Prostate gland (tissue), 2 donors: Measurements from ENCODE around the gene GPATCH2L.

Experiments
- POLR2A ChIP-seq: fragments of 450-650 bp; IDR thresholded peaks from one replicate; pipeline ENCODE4 v1.6.1; 2016; ENCODE audit warnings: antibody characterized with exemption, mild to moderate bottlenecking
- POLR2AphosphoS5 ChIP-seq: sonication (generic); formaldehyde crosslinking; IDR thresholded peaks from one replicate; pipeline ENCODE4 v1.6.1; 2017; ENCODE audit warnings: antibody characterized with exemption
- TF ChIP-seq, protein P1 (sequence below), 4 experiments: fragments of 200-600 bp in 2 of 4; fragments of 450-650 bp in 2 of 4; sonication (generic) in 2 of 4; IDR thresholded peaks; 1 replicate in 3 of 4; 2 replicates in 1 of 4; pipeline ENCODE4 v1.5.1; 2016 to 2019; ENCODE audit warnings: antibody characterized with exemption in 4 of 4, mild to moderate bottlenecking in 2 of 4, moderate library complexity in 2 of 4

GRCh38 chr14:76113691-76114090, 38.0 kb upstream of the GPATCH2L start:
- no peak for TF ChIP-seq POLR2AphosphoS5
- TF ChIP-seq, protein P1, sequence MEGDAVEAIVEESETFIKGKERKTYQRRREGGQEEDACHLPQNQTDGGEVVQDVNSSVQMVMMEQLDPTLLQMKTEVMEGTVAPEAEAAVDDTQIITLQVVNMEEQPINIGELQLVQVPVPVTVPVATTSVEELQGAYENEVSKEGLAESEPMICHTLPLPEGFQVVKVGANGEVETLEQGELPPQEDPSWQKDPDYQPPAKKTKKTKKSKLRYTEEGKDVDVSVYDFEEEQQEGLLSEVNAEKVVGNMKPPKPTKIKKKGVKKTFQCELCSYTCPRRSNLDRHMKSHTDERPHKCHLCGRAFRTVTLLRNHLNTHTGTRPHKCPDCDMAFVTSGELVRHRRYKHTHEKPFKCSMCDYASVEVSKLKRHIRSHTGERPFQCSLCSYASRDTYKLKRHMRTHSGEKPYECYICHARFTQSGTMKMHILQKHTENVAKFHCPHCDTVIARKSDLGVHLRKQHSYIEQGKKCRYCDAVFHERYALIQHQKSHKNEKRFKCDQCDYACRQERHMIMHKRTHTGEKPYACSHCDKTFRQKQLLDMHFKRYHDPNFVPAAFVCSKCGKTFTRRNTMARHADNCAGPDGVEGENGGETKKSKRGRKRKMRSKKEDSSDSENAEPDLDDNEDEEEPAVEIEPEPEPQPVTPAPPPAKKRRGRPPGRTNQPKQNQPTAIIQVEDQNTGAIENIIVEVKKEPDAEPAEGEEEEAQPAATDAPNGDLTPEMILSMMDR (IDR thresholded peaks at IDR 0.05), result no peak
- no peak for TF ChIP-seq POLR2A
